A549 (cell line): Measurements from ENCODE around the gene EMP3.

Experiments
- CTCF ChIP-seq: fragments of >200 bp; sonication (Bioruptor Twin); formaldehyde crosslinking; IDR thresholded peaks from 3 replicates; pipeline ENCODE4 v1.5.1; 2016
- MAX ChIP-seq: IDR thresholded peaks from 2 replicates; pipeline ENCODE4 v1.6.1; 2012
- POLR2A ChIP-seq: IDR thresholded peaks from 2 replicates; pipeline ENCODE4 v1.6.1; 2012; ENCODE audit warnings: mild to moderate bottlenecking, low read length
- RAD21 ChIP-seq, 2 experiments: fragments of >200 bp in 1 of 2; sonication (Bioruptor Twin) in 1 of 2; formaldehyde crosslinking in 1 of 2; IDR thresholded peaks in 1 of 2; conservative IDR thresholded peaks in 1 of 2; 2 replicates in 1 of 2; 3 replicates in 1 of 2; pipeline ENCODE4 v1.6.1; 2012 to 2018; ENCODE audit warnings: inconsistent platforms in 1 of 2
- REST ChIP-seq: fragments of 200-600 bp; sonication (generic); IDR thresholded peaks from 2 replicates; pipeline ENCODE4 v1.6.1; 2016; ENCODE audit warnings: antibody characterized with exemption, mild to moderate bottlenecking, moderate library complexity
- ZFP36 ChIP-seq: fragments of 450-650 bp; IDR thresholded peaks from 2 replicates; pipeline ENCODE4 v1.6.1; 2014; ENCODE audit warnings: borderline replicate concordance; ENCODE audit not compliant: partially characterized antibody

GRCh38 chr19:48367855-48368254 lies 42.5 kb downstream of the EMP3 start:
- TF ChIP-seq RAD21 (conservative IDR thresholded peaks at IDR 0.05 in 1 of 2, IDR thresholded peaks at IDR 0.05 in 1 of 2) (no peak), CTCF (no peak), REST (no peak), ZFP36 (no peak), POLR2A (no peak), MAX (no peak)
